B cell (primary cell): Measurements from ENCODE around the gene CCDC88C. TPM values are rescaled to one million over a fixed set of nuclear protein-coding genes. Genes with fewer than 3 reads are reported as not detected.
"Not testable (repeated sequence)": the region's sequence is repeated elsewhere in the genome, so short reads cannot be mapped to it uniquely, and the experiment has no call there.

Experiments used
- ATAC-seq: fragments of 200-7000 bp; cut with Tn5 transposase; one replicate; pipeline ENCODE4 v1.10.0; 2021; ENCODE audit warnings: low read depth, mild to moderate bottlenecking, moderate number of reproducible peaks, moderate library complexity
- CTCF ChIA-PET: fragments of 350-600 bp; sonication (Branson Sonifier 250); formaldehyde crosslinking; loops from one replicate; lab custom pipeline; 2021; ENCODE audit warnings: antibody characterized with exemption, inconsistent platforms; lab: Charles Lee
- POLR2A ChIA-PET: fragments of 350-600 bp; sonication (Branson Sonifier 250); formaldehyde crosslinking; loops from one replicate; lab custom pipeline; 2021; ENCODE audit warnings: antibody characterized with exemption; lab: Charles Lee
- DNase-seq: peaks from one replicate; pipeline ENCODE4 v3.0.0; 2013
- H2AFZ ChIP-seq: 2 replicates; pipeline ENCODE4 v1.6.1; 2012; ENCODE audit warnings: mild to moderate bottlenecking, low read depth, low read length; ENCODE audit not compliant: insufficient read depth, poor library complexity, severe bottlenecking
- H3K27ac ChIP-seq, 2 donors: 1 replicate in 1 of 2; 2 replicates in 1 of 2; pipeline ENCODE4 v1.5.1; 2012 to 2013; ENCODE audit warnings: low read length in 2 of 2, mild to moderate bottlenecking in 2 of 2, moderate library complexity in 1 of 2
- H3K27me3 ChIP-seq, 4 experiments: fragments of 200-600 bp in 1 of 4; sonication (generic) in 1 of 4; replicated peaks in 1 of 4; 1 replicate in 2 of 4; 2 replicates in 2 of 4; pipeline versions ENCODE4 v1.6.1 to v1.7.0; 2013 to 2016; ENCODE audit warnings: low read length in 3 of 4, mild to moderate bottlenecking in 2 of 4, mixed read lengths in 1 of 4, moderate library complexity in 1 of 4; ENCODE audit not compliant: insufficient read depth in 4 of 4, control insufficient read depth in 3 of 4; ENCODE audit errors: control extremely low read depth in 1 of 4
- H3K36me3 ChIP-seq, 2 experiments: replicated peaks in 1 of 2; 1 replicate in 1 of 2; 2 replicates in 1 of 2; pipeline versions ENCODE4 v1.6.1 to v1.7.1; 2013; ENCODE audit warnings: low read length in 1 of 2; ENCODE audit not compliant: insufficient read depth in 2 of 2, control insufficient read depth in 1 of 2; ENCODE audit errors: control extremely low read depth in 1 of 2, extremely low read depth in 1 of 2
- H3K4me1 ChIP-seq, 2 donors: fragments of 200-600 bp in 1 of 2; sonication (generic) in 1 of 2; 1 replicate in 1 of 2; 2 replicates in 1 of 2; pipeline versions ENCODE4 v1.5.1 to v1.6.1; 2013 to 2017; ENCODE audit warnings: low read length in 2 of 2; ENCODE audit not compliant: control insufficient read depth in 2 of 2, insufficient read depth in 2 of 2
- H3K4me2 ChIP-seq: replicated peaks from 2 replicates; pipeline ENCODE3; 2012; ENCODE audit warnings: mild to moderate bottlenecking, low read depth, low read length; ENCODE audit not compliant: poor library complexity, severe bottlenecking
- H3K4me3 ChIP-seq, 5 experiments: fragments of 200-600 bp in 1 of 5; sonication (generic) in 1 of 5; 1 replicate in 3 of 5; 2 replicates in 2 of 5; pipeline versions ENCODE4 v1.5.1 to v1.7.0; 2011 to 2016; ENCODE audit warnings: low read length in 4 of 5, mild to moderate bottlenecking in 4 of 5, low read depth in 2 of 5, control low read depth in 1 of 5, moderate library complexity in 1 of 5; ENCODE audit not compliant: insufficient read depth in 1 of 5; ENCODE audit errors: control extremely low read depth in 1 of 5, extremely low read depth in 1 of 5
- H3K79me2 ChIP-seq: fragments of 200-600 bp; sonication (generic); one replicate; pipeline ENCODE4 v1.6.0; 2016; ENCODE audit warnings: low read length; ENCODE audit not compliant: control insufficient read depth, insufficient read depth
- H3K9ac ChIP-seq: fragments of 200-600 bp; sonication (generic); 2 replicates; pipeline ENCODE4 v1.6.1; 2017; ENCODE audit warnings: mild to moderate bottlenecking, low read length, moderate library complexity
- H3K9me3 ChIP-seq, 3 donors: one replicate each; pipeline versions ENCODE4 v1.6.1 to v1.7.1; 2013; ENCODE audit warnings: low read length in 2 of 3; ENCODE audit not compliant: control insufficient read depth in 2 of 3, insufficient read depth in 1 of 3; ENCODE audit errors: control extremely low read depth in 1 of 3
- H4K20me1 ChIP-seq: 2 replicates; pipeline ENCODE4 v1.6.0; 2012; ENCODE audit warnings: mild to moderate bottlenecking, low read length; ENCODE audit not compliant: insufficient read depth, control insufficient read depth, poor library complexity, severe bottlenecking
- H3K27ac Mint-ChIP-seq: one replicate; pipeline ENCODE4 v1.8.0; 2021; ENCODE audit warnings: mixed read lengths
- H3K27me3 Mint-ChIP-seq: one replicate; pipeline ENCODE4 v1.8.0; 2021; ENCODE audit warnings: mixed read lengths
- H3K4me1 Mint-ChIP-seq: one replicate; pipeline ENCODE4 v1.8.0; 2021; ENCODE audit warnings: mixed read lengths
- H3K4me3 Mint-ChIP-seq: one replicate; pipeline ENCODE4 v1.8.0; 2021; ENCODE audit warnings: mixed read lengths
- H3K9me3 Mint-ChIP-seq: one replicate; pipeline ENCODE4 v1.8.0; 2022; ENCODE audit warnings: mixed read lengths; ENCODE audit not compliant: insufficient read depth
- CTCF ChIP-seq: fragments of 200-600 bp; IDR thresholded peaks from one replicate; pipeline ENCODE4 v1.8.0; 2022; ENCODE audit warnings: antibody characterized with exemption, mild to moderate bottlenecking
- EZH2 ChIP-seq: IDR thresholded peaks from 2 replicates; pipeline ENCODE4 v1.6.1; 2012; ENCODE audit warnings: borderline replicate concordance, low read depth, mild to moderate bottlenecking, moderate library complexity, low read length; ENCODE audit not compliant: insufficient read depth, poor library complexity, severe bottlenecking
- WGBS: methylation state at CpG from one replicate; pipeline ENCODE4 v1.1.5; 2013; ENCODE audit warnings: missing lambda C conversion rate; ENCODE audit not compliant: insufficient coverage; 5-methylcytosine and 5-hydroxymethylcytosine counted together
- intact Hi-C: fragments of 100-400 bp; cut with micrococcal nuclease; formaldehyde crosslinking; loops from one replicate; pipeline ENCODE4 v1.10.0; 2022
- polyA plus RNA-seq: library from polyadenylated mRNA; depleted of rRNA; stranded (reverse); fragments of >200 nt; gene quantifications from 2 replicates; pipeline ENCODE4 v1.2.3, GENCODE V29; 2012
- total RNA-seq, 2 donors: library from RNA; stranded (reverse); fragments of 120-200 nt in 1 of 2; gene quantifications; 1 replicate in 1 of 2; 2 replicates in 1 of 2; pipeline versions ENCODE4 v1.2.3 to v1.2.4, GENCODE V29; 2013 to 2022

CCDC88C gene
- total and polyA plus RNA-seq, 2 donors (not counting 1 experiment from before 2014, with no cell fraction given), result 98.7 to 181 TPM

- H3K4me3 ChIP-seq, H3K4me2 ChIP-seq, H3K79me2 ChIP-seq, H3K27ac ChIP-seq, ATAC-seq, intact Hi-C loops, H3K9ac ChIP-seq, H3K27ac Mint-ChIP-seq, DNase-seq, POLR2A ChIA-PET, H4K20me1 ChIP-seq, H3K4me3 Mint-ChIP-seq, H2AFZ ChIP-seq, H3K9me3 ChIP-seq, H3K36me3 ChIP-seq, H3K9me3 Mint-ChIP-seq: not testable (repeated sequence)
- CTCF ChIA-PET, result interaction anchor here (1.0 kb wide), 1 partner anchor 89 kb away, joined by 3 read pairs; no protein-coding TSS in a partner anchor
- H3K27me3 ChIP-seq, result peaks cover 0 to 11% (median 3%) of the 10 kb centered on the region in 4 experiments
- WGBS, result 100% methylated on average over 4 of the region's 15 CpGs
- peaks cover 10 to 11% of the 10 kb centered on the region in 2 donors for H3K4me1 ChIP-seq
- Mint-ChIP-seq H3K27me3 (peaks cover 15% of the 10 kb centered on the region), H3K4me1 (peaks cover 18% of the 10 kb centered on the region)
These were observed 151.3 kb downstream of the CCDC88C start for GRCh38 chr14:91266276-91266675.

DNA sequence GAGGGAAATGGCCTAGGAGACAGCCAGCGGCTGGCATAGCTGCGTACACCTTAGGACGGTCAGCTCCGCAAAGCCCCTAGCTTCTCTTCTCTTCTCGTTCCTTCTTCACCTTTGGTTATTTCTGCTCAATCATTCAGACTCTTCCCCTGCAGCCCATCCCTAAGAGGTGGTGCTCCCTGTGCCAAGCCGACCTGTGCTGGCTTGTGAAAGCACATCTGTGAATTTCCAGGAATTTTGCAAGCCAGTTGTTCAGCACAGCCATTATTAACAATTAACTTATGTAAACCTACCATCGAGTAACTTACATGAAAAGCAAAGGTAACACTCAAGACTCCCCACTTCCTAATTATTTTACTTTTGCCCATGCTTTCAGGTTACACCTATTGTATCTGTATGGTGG lies 152.2 kb downstream of the CCDC88C start:
- H3K9me3 Mint-ChIP-seq, result peaks cover 2% of the 10 kb centered on the region
- H3K4me1 Mint-ChIP-seq, result peaks cover 18% of the 10 kb centered on the region
- H3K27ac ChIP-seq, result no peak overlapping the region
- 99% methylated on average over 6 of the region's 7 CpGs for WGBS
- no peak overlapping the region for H3K9ac ChIP-seq
- ATAC-seq (no peak), DNase-seq (no peak)
- CTCF ChIA-PET, result interaction anchor here (1.6 kb wide), 1 partner anchor 88 kb away, joined by 5 read pairs; no protein-coding TSS in a partner anchor
- H2AFZ ChIP-seq, result no peak overlapping the region
- H3K4me3 Mint-ChIP-seq, result peak overlapping the region; percentile 74
- H3K27me3 ChIP-seq, result peaks cover 0 to 11% (median 3%) of the 10 kb centered on the region in 4 experiments
- TF ChIP-seq EZH2 (no peak), CTCF (no peak)
- H3K9me3 ChIP-seq, result peaks cover 0 to 4% (median 0%) of the 10 kb centered on the region in 3 donors
- intact Hi-C loops, result no loop called here
- no peak overlapping the region for H3K4me3 ChIP-seq
- H3K27ac Mint-ChIP-seq, result peak overlapping the region; percentile 27
- POLR2A ChIA-PET, result no interaction called here
- H3K79me2 ChIP-seq, result no peaks in the 10 kb centered on the region
- H3K27me3 Mint-ChIP-seq, result peaks cover 15% of the 10 kb centered on the region
- H3K4me2 ChIP-seq, result no peak overlapping the region
- H3K4me1 ChIP-seq, result peaks cover 10 to 11% of the 10 kb centered on the region in 2 donors
- H3K36me3 ChIP-seq, result no peaks in the 10 kb centered on the region
- no peaks in the 10 kb centered on the region for H4K20me1 ChIP-seq
